Neural progenitor cell (in vitro differentiated cells): ENCODE data around the gene KAZN. TPM values are rescaled to one million over a fixed set of nuclear protein-coding genes. Genes with fewer than 3 reads are reported as not detected.

ENCODE experiments used
- DNase-seq: peaks from one replicate; pipeline ENCODE4 v3.0.0-alpha.2; 2016; ENCODE audit warnings: low spot score
- H2AFZ ChIP-seq: fragments of 200-600 bp; sonication (generic); replicated peaks from 2 replicates; pipeline ENCODE4 v1.6.1; 2016; ENCODE audit warnings: antibody characterized with exemption
- H3F3A ChIP-seq: fragments of 200-600 bp; sonication (generic); 2 replicates; pipeline ENCODE4 v1.6.1; 2016; ENCODE audit warnings: antibody characterized with exemption, low read depth
- H3K27ac ChIP-seq: fragments of 200-600 bp; sonication (generic); 2 replicates; pipeline ENCODE4 v1.5.1; 2016; ENCODE audit warnings: mild to moderate bottlenecking
- H3K27me3 ChIP-seq: fragments of 200-600 bp; sonication (generic); 2 replicates; pipeline ENCODE4 v1.6.1; 2016; ENCODE audit warnings: mild to moderate bottlenecking, moderate library complexity
- H3K36me3 ChIP-seq: fragments of 200-600 bp; sonication (generic); 2 replicates; pipeline ENCODE4 v1.5.1; 2016
- H3K4me1 ChIP-seq: fragments of 200-600 bp; sonication (generic); 2 replicates; pipeline ENCODE4 v1.6.1; 2016; ENCODE audit warnings: mixed run types
- H3K4me2 ChIP-seq: fragments of 200-600 bp; sonication (generic); 2 replicates; pipeline ENCODE4 v1.6.1; 2016
- H3K4me3 ChIP-seq: fragments of 200-600 bp; sonication (generic); 2 replicates; pipeline ENCODE4 v1.5.1; 2016
- H3K79me2 ChIP-seq: fragments of 200-600 bp; sonication (generic); 2 replicates; pipeline ENCODE4 v1.6.1; 2016; ENCODE audit warnings: low read depth
- H3K9ac ChIP-seq: fragments of 200-600 bp; sonication (generic); 2 replicates; pipeline ENCODE4 v1.6.1; 2016
- H3K9me3 ChIP-seq: fragments of 200-600 bp; sonication (generic); 2 replicates; pipeline ENCODE4 v1.5.1; 2016; ENCODE audit warnings: low read depth
- H4K20me1 ChIP-seq: fragments of 200-600 bp; sonication (generic); 2 replicates; pipeline ENCODE4 v1.6.1; 2016; ENCODE audit warnings: low read depth
- H3K27ac Mint-ChIP-seq: 3 replicates; pipeline ENCODE4 v1.8.0; 2021; ENCODE audit warnings: mixed read lengths
- H3K27me3 Mint-ChIP-seq: 2 replicates; pipeline ENCODE4 v1.8.0; 2022; ENCODE audit warnings: low read depth, mild to moderate bottlenecking, inconsistent platforms, moderate library complexity, mixed read lengths; ENCODE audit not compliant: insufficient read depth
- H3K36me3 Mint-ChIP-seq: 3 replicates; pipeline ENCODE4 v1.8.0; 2021; ENCODE audit warnings: mixed read lengths
- H3K4me1 Mint-ChIP-seq: 3 replicates; pipeline ENCODE4 v1.8.0; 2021; ENCODE audit warnings: mixed read lengths
- H3K4me3 Mint-ChIP-seq: 3 replicates; pipeline ENCODE4 v1.8.0; 2021; ENCODE audit warnings: mild to moderate bottlenecking, moderate library complexity, mixed read lengths
- H3K9me3 Mint-ChIP-seq: 3 replicates; pipeline ENCODE4 v1.8.0; 2020; ENCODE audit warnings: mixed read lengths
- EZH2 ChIP-seq: fragments of 200-600 bp; sonication (generic); IDR thresholded peaks from 2 replicates; pipeline ENCODE4 v1.6.1; 2017; ENCODE audit warnings: antibody characterized with exemption, mild to moderate bottlenecking, moderate library complexity
- EZH2phosphoT487 ChIP-seq: fragments of 200-600 bp; sonication (generic); IDR thresholded peaks from 2 replicates; pipeline ENCODE4 v1.6.1; 2017; ENCODE audit warnings: antibody characterized with exemption
- total RNA-seq: library from RNA; depleted of rRNA; stranded (reverse); fragments of >200 nt; gene quantifications from 2 replicates; pipeline ENCODE4 v1.2.3, GENCODE V29; 2015; ENCODE audit warnings: low replicate concordance
- TF ChIP-seq, protein P1 (sequence below): fragments of 200-600 bp; sonication (generic); IDR thresholded peaks from 2 replicates; pipeline ENCODE4 v1.5.1; 2017; ENCODE audit warnings: antibody characterized with exemption, mild to moderate bottlenecking

KAZN gene
- total RNA-seq, 1 donor from 2014 or later: 6.1 TPM

DNA sequence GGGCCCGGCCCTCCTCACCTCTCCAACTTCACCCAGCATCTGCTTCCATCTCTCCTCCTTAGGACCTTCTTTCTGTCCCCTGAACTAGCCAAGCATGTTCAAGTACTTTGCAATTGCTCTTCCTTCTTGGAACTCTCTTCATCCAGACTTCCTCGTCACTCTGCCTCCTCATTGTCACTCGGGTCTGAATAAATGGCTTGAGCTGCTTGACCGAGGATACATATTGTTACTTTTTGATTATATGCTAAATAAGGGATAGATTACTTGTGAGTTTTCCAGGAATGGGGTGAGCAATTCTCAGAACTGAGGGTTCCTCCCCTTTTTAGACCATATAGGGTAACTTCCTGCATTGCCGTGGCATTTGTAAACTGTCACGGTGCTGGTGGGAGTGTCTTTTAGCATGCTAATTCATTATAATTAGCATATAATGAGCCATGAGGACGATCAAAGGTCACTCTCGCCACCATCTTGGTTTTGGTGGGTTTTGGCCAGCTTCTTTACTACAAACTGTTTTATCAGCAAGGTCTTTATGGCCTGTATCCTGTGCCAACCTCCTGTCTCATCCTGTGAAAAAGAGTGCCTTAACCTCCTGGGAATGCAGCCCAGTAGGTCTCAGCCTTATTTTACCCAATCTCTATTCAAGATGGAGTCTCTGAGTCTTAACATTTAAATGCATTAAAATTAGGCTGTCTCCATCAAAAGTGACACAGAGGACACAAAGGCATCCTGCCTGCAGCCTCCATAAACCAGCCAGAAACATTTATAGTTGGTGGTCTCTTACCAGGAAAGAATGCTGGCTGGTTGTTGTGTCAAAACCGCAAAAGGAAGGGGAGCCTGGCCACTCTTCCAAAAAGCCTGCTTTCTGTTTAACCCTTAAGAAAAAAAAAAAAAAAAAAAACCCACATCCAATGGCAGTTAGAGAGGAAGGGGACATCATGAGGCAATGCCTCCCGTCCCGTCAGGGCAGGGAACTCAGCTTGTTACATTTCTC lies 179.3 kb downstream of the KAZN start:
- Histone ChIP-seq H3K4me1 (peaks cover 42% of the 10 kb centered on the region), H3F3A (peaks cover 34% of the 10 kb centered on the region), H3K9ac (no peak overlapping the region), H3K4me2 (peak overlapping the region; percentile 49), H3K27ac (no peak overlapping the region), H2AFZ (no peak overlapping the region), H3K79me2 (no peaks in the 10 kb centered on the region), H4K20me1 (peaks cover 24% of the 10 kb centered on the region), H3K4me3 (no peak overlapping the region), H3K27me3 (no peaks in the 10 kb centered on the region), H3K36me3 (no peaks in the 10 kb centered on the region), H3K9me3 (no peaks in the 10 kb centered on the region)
- Mint-ChIP-seq H3K36me3 (peaks cover 2% of the 10 kb centered on the region), H3K4me1 (peaks cover 44% of the 10 kb centered on the region), H3K4me3 (no peak overlapping the region), H3K27me3 (peaks cover 7% of the 10 kb centered on the region), H3K27ac (peak overlapping the region; percentile 74), H3K9me3 (peaks cover 3% of the 10 kb centered on the region)
- no peak for DNase-seq
- no peak for TF ChIP-seq EZH2
- TF ChIP-seq, protein P1, sequence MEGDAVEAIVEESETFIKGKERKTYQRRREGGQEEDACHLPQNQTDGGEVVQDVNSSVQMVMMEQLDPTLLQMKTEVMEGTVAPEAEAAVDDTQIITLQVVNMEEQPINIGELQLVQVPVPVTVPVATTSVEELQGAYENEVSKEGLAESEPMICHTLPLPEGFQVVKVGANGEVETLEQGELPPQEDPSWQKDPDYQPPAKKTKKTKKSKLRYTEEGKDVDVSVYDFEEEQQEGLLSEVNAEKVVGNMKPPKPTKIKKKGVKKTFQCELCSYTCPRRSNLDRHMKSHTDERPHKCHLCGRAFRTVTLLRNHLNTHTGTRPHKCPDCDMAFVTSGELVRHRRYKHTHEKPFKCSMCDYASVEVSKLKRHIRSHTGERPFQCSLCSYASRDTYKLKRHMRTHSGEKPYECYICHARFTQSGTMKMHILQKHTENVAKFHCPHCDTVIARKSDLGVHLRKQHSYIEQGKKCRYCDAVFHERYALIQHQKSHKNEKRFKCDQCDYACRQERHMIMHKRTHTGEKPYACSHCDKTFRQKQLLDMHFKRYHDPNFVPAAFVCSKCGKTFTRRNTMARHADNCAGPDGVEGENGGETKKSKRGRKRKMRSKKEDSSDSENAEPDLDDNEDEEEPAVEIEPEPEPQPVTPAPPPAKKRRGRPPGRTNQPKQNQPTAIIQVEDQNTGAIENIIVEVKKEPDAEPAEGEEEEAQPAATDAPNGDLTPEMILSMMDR: no peak
- TF ChIP-seq EZH2phosphoT487: no peak

DNA sequence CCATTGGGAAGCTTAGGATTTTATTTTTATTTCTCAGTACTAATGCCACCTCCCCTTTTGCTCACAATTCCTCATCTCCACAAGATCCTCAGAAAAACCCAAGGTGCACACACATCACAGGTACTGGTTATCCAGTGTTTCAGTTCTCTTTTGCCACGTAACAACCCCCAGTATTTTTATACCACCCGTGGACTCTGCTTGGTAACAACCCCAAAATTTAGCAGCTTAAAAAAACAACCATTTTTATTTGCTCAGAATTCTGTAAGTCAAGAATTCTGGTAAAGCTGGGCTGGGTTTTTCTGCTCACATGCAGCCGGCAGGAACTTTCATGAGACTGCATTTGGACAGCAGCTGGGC lies 180.0 kb downstream of the KAZN start:
- peaks cover 3% of the 10 kb centered on the region for H3K9me3 Mint-ChIP-seq
- Histone ChIP-seq H3K4me3 (no peak overlapping the region), H3F3A (peaks cover 40% of the 10 kb centered on the region), H3K27me3 (no peaks in the 10 kb centered on the region), H2AFZ (no peak overlapping the region), H3K9ac (no peak overlapping the region), H3K79me2 (no peaks in the 10 kb centered on the region), H4K20me1 (peaks cover 31% of the 10 kb centered on the region), H3K4me1 (peaks cover 49% of the 10 kb centered on the region), H3K9me3 (no peaks in the 10 kb centered on the region), H3K36me3 (no peaks in the 10 kb centered on the region), H3K27ac (no peak overlapping the region), H3K4me2 (peak overlapping the region; percentile 49)
- peaks cover 51% of the 10 kb centered on the region for H3K4me1 Mint-ChIP-seq
- H3K27me3 Mint-ChIP-seq: peaks cover 8% of the 10 kb centered on the region
- TF ChIP-seq EZH2 (no peak), EZH2phosphoT487 (no peak)
- TF ChIP-seq, protein P1: no peak
- H3K4me3 Mint-ChIP-seq: no peak overlapping the region
- H3K27ac Mint-ChIP-seq: peak overlapping the region; percentile 74
- H3K36me3 Mint-ChIP-seq: peaks cover 2% of the 10 kb centered on the region
- no peak for DNase-seq

DNA sequence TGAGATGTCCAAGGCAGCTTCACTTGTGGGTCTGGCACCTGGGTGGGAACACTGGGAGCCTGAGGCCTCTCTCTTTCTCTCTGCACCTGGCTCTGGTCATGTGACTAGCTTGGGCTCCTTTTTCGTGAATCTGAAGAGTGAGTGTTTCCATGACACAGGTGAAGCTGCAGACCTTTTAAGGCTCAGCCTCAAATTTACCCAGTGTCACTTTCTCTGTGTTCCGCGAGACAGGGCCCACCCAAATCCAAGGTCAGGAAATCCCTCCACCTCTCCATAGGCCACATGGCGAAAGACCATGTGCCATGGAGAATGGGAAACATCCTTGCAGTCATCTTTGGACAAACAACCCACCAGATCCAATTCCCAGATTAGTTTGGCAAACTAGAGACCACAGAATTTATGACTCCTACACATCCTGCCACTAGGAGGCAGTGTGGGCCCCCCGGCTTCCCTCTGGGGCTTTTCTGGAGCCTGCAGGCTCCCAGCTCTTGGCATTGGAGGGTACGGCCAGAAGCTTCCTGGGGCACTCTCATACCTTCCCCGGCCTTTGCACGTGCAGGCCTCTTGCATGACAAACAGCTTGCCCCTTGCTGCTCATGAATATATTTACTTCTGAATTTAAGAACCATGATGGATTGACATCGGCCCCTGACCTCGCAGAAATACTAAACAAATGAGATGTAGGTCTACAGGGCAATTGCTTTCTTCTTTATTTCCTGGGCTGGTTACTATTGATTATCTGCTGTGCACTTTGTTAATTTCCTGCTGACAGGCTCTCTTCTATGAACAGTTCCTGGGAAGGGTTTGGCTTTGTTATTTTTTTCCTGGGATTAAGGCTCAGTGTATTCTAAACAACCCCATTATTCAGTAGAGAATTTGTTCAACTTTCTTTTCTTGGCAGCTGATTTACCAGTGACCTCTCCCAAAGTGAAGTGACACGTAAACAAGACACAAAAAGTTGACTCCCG lies 180.7 kb downstream of the KAZN start:
- DNase-seq: peak; percentile 84
- Histone ChIP-seq H4K20me1 (peaks cover 32% of the 10 kb centered on the region), H2AFZ (no peak overlapping the region), H3K27ac (peak overlapping the region; percentile 81), H3K4me1 (peaks cover 50% of the 10 kb centered on the region), H3K79me2 (no peaks in the 10 kb centered on the region), H3K27me3 (no peaks in the 10 kb centered on the region), H3F3A (peaks cover 40% of the 10 kb centered on the region), H3K9me3 (no peaks in the 10 kb centered on the region), H3K9ac (no peak overlapping the region), H3K36me3 (no peaks in the 10 kb centered on the region), H3K4me3 (no peak overlapping the region), H3K4me2 (peak overlapping the region; percentile 49)
- Mint-ChIP-seq H3K27ac (no peak overlapping the region), H3K9me3 (peaks cover 3% of the 10 kb centered on the region), H3K4me1 (peaks cover 54% of the 10 kb centered on the region), H3K27me3 (peaks cover 12% of the 10 kb centered on the region), H3K4me3 (peak overlapping the region; percentile 17), H3K36me3 (peaks cover 2% of the 10 kb centered on the region)
- TF ChIP-seq EZH2phosphoT487 (peak; percentile 51), EZH2 (no peak)
- TF ChIP-seq, protein P1: peak; percentile 93
